Measurements from ENCODE around the gene TLE6.

DNA sequence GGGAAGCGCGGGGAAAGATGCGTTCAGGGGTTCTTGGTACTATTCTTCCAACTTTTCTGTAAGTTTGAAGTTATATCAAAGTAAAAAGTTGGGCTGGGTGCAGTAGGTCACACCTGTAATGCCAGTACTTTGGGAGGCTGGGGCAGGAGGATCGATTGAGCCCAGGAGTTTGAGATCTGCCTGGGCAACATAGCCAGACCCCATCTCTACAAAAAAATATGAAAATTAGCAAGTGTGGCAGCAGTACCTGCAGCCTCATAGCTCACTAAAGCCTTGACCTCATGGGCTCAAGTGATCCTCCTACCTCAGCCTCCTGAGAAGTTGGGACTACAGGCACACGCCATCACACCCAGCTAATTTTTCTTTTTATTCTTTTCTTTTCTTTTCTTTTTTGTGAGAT lies 20.2 kb upstream of the TLE6 start:
- TF ChIP-seq, protein P1, sequence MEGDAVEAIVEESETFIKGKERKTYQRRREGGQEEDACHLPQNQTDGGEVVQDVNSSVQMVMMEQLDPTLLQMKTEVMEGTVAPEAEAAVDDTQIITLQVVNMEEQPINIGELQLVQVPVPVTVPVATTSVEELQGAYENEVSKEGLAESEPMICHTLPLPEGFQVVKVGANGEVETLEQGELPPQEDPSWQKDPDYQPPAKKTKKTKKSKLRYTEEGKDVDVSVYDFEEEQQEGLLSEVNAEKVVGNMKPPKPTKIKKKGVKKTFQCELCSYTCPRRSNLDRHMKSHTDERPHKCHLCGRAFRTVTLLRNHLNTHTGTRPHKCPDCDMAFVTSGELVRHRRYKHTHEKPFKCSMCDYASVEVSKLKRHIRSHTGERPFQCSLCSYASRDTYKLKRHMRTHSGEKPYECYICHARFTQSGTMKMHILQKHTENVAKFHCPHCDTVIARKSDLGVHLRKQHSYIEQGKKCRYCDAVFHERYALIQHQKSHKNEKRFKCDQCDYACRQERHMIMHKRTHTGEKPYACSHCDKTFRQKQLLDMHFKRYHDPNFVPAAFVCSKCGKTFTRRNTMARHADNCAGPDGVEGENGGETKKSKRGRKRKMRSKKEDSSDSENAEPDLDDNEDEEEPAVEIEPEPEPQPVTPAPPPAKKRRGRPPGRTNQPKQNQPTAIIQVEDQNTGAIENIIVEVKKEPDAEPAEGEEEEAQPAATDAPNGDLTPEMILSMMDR (IDR thresholded peaks at IDR 0.05): no peak
- TF ChIP-seq POLR2A (IDR thresholded peaks at IDR 0.05): no peak

Measured in body of pancreas (tissue), 4 donors.